Raji (cell line): ENCODE data around the gene SLMAP.

Experiments used
- POLR2A ChIP-seq: IDR thresholded peaks from 2 replicates; pipeline ENCODE4 v1.6.1; 2011; ENCODE audit warnings: low read depth, low read length, control low read depth; ENCODE audit not compliant: insufficient read depth

The SLMAP gene

DNA sequence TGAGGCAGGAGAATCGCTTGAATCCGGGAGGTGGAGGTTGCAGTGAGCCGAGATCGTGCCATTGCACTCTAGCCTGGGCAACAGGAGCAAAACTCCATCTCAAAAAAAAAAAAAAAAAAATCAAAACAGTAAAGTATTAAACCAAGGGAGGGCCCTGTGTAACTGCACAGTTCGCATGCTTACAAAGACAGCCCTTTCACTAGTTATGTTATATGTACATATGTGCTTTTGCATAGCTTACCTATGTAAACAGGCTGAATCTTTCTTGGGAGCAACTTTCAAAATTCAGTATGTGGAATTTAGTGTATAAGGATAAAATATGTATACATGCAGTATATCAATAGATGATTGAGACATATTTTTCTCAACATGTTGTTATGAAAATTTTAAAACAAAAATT is 16.1 kb upstream of the SLMAP start:
- no peak for TF ChIP-seq POLR2A

DNA sequence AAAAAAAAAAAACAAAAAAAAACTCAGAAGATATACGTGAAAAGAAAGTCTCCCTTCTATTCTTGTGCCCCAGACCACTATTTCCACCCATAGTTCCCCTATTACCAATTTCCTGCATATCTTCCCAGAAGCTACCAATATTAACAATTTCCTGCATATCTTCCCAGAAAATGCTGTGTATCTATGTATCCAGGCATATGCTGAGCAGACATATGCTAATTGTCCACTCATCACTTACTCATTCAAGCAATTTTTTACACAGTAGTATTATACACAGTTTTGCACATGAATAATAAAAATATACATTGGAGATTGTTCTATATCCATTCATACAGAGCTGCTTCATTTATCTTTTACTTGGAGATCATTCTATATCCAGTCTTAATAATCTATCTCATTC is 12.6 kb upstream of the SLMAP start:
- TF ChIP-seq POLR2A: no peak

GRCh38 chr3:57745101-57745500 is 11.0 kb upstream of the SLMAP start:
- TF ChIP-seq POLR2A: no peak

GRCh38 chr3:57746156-57747010 is 9.7 kb upstream of the SLMAP start:
- TF ChIP-seq POLR2A: no peak

GRCh38 chr3:57749542-57749941 is 6.6 kb upstream of the SLMAP start:
- no peak for TF ChIP-seq POLR2A

DNA sequence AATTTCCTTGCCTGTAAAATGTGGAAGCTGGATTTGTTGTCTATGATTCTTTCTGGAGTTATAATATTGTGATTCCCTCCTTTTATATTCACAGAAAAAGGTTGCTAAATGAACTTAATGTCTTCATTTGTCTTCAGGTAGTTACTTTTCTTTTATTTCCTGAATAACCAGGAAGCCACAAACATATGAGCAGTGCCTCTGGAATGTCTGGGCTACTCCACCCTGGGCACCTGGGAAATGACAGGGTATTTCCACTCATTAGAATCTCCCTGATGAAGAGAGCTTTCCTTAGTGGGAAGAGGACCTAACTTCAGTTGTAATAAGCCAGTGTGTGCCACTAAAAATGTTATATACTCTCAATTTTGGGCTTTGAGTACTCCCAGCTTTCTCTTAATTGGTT is 3.8 kb upstream of the SLMAP start:
- no peak for TF ChIP-seq POLR2A

DNA sequence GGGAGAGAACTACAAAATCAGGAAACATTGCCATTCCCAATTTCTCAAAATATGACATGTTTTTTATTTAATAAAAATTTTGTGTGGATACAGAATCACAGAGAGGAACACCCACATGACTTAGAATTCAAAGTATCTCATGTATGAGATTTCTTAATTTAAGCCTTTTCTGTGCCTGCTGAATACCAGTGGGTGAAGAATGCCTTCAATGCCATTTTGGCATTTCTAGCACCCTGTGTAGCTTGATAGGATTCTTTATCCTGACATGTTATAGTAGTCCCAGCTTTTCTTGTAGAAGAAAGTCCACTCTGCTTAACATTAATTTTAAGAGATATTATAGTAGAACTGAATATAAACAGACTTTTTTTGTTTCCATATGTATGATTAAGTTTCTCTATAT is 3.1 kb upstream of the SLMAP start:
- no peak for TF ChIP-seq POLR2A

- no peak for TF ChIP-seq POLR2A
These were observed 787 bp upstream of the SLMAP start for GRCh38 chr3:57755368-57755675.

GRCh38 chr3:57756528-57757401 is 656 bp downstream of the SLMAP start:
- TF ChIP-seq POLR2A: no peak

- no peak for TF ChIP-seq POLR2A
These were observed 1.7 kb downstream of the SLMAP start for GRCh38 chr3:57757642-57758297.

DNA sequence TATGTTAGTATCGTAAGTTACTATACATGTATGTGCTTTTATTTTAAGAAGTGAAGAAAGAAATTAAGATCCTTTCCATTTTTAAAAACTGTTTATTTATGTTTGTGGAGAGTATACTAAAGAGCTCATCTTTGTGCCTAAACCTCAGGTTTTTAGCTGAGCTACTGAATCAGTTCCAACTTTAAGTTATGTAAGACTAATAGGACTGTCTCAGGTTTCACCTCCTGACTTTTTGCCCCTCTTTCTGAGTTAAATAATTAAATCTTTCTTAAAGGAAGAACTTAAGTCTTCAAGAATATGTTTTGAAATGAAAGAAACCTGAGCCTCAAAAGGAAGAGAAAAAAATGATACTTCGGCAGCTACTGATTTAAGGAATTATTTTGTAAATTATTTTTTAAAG is 2.6 kb downstream of the SLMAP start:
- TF ChIP-seq POLR2A: no peak

DNA sequence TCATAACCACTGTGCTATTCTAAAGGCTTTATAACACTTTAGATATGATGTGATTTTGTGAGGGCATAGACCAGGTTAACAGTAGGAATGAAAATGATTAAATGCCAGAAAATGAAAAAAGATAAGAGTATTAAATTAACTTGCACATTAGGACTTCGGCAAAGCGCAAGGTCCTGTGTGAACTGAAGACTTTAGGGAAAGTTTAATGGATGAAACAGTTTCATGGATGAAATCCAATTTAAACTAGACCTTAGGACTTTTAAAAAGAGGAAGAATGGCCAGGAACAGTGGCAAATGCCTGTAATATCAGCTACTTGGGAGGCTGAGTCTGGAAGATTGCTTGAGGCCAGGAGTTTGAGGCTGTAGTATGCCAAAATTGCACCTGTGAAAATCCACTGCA is 8.7 kb downstream of the SLMAP start:
- TF ChIP-seq POLR2A: no peak

GRCh38 chr3:57768595-57768994 is 12.5 kb downstream of the SLMAP start:
- no peak for TF ChIP-seq POLR2A

DNA sequence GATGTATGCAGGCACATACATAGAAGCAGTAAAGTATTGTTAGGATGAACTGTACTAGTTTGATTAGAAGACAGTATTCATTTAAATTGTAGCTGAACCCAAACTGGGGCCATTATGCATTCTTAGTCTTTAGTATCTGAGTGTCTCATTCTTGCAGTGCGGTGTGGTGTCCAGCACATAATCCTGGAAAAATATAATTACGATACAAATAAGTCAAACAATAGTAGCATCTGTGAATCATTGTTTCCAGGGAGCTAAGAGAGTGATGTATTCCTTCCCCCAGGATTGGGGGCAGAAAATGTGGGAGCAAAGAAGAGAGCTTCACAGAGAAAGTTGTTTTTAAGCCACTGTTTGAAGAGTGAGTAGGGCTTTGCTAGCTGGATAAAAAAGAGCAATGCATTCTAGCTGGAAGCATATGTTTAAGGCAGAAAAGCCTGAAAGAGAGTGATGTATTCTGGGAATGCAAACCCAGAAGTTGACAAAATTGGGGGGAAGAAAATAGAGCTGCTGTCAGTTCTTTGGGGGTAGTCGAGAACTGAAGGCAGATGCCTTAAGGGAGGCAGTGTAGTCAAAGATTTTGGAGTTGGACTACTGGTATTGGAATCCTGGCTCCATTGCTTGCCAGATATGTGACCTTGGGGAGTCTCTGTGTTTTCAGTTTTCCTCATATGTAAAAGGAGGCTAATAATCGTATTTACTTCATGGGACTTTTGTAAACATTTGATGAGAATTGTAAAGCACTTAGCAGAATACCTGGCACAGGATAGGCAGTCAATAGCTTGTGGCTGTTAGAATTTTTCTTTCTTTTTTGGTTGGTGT is 14.1 kb downstream of the SLMAP start:
- TF ChIP-seq POLR2A: no peak

GRCh38 chr3:57772251-57772650 is 16.1 kb downstream of the SLMAP start:
- TF ChIP-seq POLR2A: no peak
